ENCODE measurements around the gene UBE4B. TPM values are rescaled to one million over a fixed set of nuclear protein-coding genes. Genes with fewer than 3 reads are reported as not detected.

UBE4B gene
- total RNA-seq, 1 donor, result 73.1 TPM

DNA sequence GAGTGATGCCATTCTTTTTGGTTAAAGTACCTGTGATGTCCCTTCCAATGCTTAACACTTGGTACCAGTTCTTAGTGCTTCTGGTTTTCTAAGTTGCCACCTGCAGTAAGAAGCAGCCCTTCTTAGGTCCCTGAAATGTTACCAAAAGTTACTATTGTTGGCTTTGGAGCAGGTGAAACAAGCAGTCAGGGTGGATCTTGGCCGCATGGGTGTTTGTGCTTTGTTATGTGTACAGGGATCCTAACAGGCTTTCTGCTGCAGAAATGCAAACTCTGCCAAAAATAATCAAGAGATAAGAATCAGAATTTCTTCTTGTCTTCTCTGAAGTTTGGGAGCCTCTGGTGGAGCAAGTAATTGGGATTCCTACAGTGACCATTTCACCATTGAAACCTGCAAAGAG is 84.4 kb downstream of the UBE4B start:
- Histone ChIP-seq H3K27me3 (ENCODE audit: insufficient read depth, low read length) (no peaks in the 10 kb centered on the region), H3K4me1 (ENCODE audit: insufficient read depth, low read length) (peaks cover under 1% of the 10 kb centered on the region), H3K4me3 (ENCODE audit: insufficient read depth, low read length) (no peak overlapping the region), H3K79me2 (ENCODE audit: insufficient read depth, low read length) (peaks cover 2% of the 10 kb centered on the region), H4K20me1 (ENCODE audit: insufficient read depth, low read length) (no peaks in the 10 kb centered on the region), H3K27ac (ENCODE audit: low read depth, low read length) (no peak overlapping the region), H2AFZ (ENCODE audit: low read length) (no peak overlapping the region), H3K9me3 (ENCODE audit: low read depth, low read length) (no peaks in the 10 kb centered on the region), H3K36me3 (ENCODE audit: insufficient read depth, low read length) (peaks cover 46% of the 10 kb centered on the region), H3K4me2 (ENCODE audit: insufficient read depth, low read length) (no peak overlapping the region)
- TF ChIP-seq, protein P1, sequence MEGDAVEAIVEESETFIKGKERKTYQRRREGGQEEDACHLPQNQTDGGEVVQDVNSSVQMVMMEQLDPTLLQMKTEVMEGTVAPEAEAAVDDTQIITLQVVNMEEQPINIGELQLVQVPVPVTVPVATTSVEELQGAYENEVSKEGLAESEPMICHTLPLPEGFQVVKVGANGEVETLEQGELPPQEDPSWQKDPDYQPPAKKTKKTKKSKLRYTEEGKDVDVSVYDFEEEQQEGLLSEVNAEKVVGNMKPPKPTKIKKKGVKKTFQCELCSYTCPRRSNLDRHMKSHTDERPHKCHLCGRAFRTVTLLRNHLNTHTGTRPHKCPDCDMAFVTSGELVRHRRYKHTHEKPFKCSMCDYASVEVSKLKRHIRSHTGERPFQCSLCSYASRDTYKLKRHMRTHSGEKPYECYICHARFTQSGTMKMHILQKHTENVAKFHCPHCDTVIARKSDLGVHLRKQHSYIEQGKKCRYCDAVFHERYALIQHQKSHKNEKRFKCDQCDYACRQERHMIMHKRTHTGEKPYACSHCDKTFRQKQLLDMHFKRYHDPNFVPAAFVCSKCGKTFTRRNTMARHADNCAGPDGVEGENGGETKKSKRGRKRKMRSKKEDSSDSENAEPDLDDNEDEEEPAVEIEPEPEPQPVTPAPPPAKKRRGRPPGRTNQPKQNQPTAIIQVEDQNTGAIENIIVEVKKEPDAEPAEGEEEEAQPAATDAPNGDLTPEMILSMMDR (IDR thresholded peaks at IDR 0.05; ENCODE audit: extremely low read depth, low read depth, low read length), result no peak
- no peak for DNase-seq (ENCODE audit: insufficient read length, low spot score, missing footprints)

DNA sequence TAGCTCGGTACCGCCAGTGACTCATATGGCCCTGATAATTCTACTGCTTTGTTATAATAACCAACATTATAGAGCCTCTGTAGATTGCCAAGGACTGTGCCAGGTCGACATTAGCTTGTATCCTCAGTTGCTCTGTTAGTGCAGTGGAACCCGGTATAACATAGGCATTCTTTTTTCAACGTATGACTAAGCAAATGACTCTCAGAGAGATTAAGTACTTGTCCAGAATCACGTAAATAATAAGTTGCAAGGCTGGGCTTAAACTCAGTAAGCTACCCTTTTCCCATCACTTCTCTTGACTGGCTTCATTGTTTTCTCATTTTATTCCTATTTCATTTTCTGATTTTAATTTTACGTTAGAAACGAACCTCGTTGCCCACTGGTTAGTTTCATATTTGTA is 85.1 kb downstream of the UBE4B start:
- no peak overlapping the region for H3K4me2 ChIP-seq (ENCODE audit: insufficient read depth, low read length)
- H3K79me2 ChIP-seq (ENCODE audit: insufficient read depth, low read length), result peaks cover 2% of the 10 kb centered on the region
- no peak overlapping the region for H3K4me3 ChIP-seq (ENCODE audit: insufficient read depth, low read length)
- no peaks in the 10 kb centered on the region for H4K20me1 ChIP-seq (ENCODE audit: insufficient read depth, low read length)
- H3K36me3 ChIP-seq (ENCODE audit: insufficient read depth, low read length), result peaks cover 48% of the 10 kb centered on the region
- H3K9me3 ChIP-seq (ENCODE audit: low read depth, low read length), result no peaks in the 10 kb centered on the region
- TF ChIP-seq, protein P1 (IDR thresholded peaks at IDR 0.05; ENCODE audit: extremely low read depth, low read depth, low read length), result no peak
- no peak overlapping the region for H3K27ac ChIP-seq (ENCODE audit: low read depth, low read length)
- DNase-seq (ENCODE audit: insufficient read length, low spot score, missing footprints), result peak; percentile 4
- H3K27me3 ChIP-seq (ENCODE audit: insufficient read depth, low read length), result no peaks in the 10 kb centered on the region
- peaks cover 7% of the 10 kb centered on the region for H3K4me1 ChIP-seq (ENCODE audit: insufficient read depth, low read length)
- H2AFZ ChIP-seq (ENCODE audit: low read length), result no peak overlapping the region

DNA sequence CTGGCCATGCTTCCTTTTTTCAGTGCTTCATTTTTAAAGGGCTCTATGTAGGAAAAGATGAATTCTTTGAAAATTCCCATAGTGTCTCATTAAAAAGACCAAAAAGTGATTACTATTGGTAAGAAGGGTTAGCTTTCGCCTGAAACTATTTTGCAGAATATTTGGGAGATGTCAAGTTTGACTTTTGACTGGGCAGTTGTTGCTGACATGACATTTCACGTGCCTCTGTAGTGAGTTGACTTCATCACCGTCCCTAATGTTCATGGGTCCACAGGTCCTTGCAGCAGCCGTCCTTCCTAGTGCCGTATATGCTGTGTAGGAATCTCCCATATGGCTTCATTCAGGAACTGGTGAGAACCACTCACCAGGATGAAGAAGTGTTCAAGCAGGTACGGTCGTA is 88.9 kb downstream of the UBE4B start:
- Histone ChIP-seq H3K9me3 (ENCODE audit: low read depth, low read length) (no peaks in the 10 kb centered on the region), H3K79me2 (ENCODE audit: insufficient read depth, low read length) (no peaks in the 10 kb centered on the region), H3K36me3 (ENCODE audit: insufficient read depth, low read length) (peaks cover 37% of the 10 kb centered on the region), H3K4me2 (ENCODE audit: insufficient read depth, low read length) (no peak overlapping the region), H2AFZ (ENCODE audit: low read length) (no peak overlapping the region), H3K27ac (ENCODE audit: low read depth, low read length) (no peak overlapping the region), H4K20me1 (ENCODE audit: insufficient read depth, low read length) (no peaks in the 10 kb centered on the region), H3K4me3 (ENCODE audit: insufficient read depth, low read length) (no peak overlapping the region), H3K4me1 (ENCODE audit: insufficient read depth, low read length) (peaks cover 10% of the 10 kb centered on the region), H3K27me3 (ENCODE audit: insufficient read depth, low read length) (no peaks in the 10 kb centered on the region)
- TF ChIP-seq, protein P1 (IDR thresholded peaks at IDR 0.05; ENCODE audit: extremely low read depth, low read depth, low read length), result no peak
- no peak for DNase-seq (ENCODE audit: insufficient read length, low spot score, missing footprints)

DNA sequence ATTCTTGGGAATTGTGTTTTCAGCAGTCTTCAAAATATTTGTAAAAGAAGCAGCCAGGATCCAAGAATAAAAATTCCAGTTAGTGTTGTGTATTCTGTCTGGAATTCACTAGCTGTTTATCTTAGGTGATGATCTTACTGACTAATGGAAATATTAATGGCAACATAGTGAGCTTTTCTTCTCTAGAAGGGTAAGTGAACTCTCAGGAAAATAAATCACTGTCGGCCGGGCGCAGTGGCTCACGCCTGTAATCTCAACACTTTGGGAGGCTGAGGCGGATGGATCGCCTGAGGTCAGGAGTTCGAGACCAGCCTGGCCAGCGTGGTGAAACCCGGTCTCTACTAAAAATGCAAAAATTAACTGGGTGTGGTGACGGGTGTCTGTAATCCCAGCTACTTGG is 90.2 kb downstream of the UBE4B start:
- TF ChIP-seq, protein P1 (IDR thresholded peaks at IDR 0.05; ENCODE audit: extremely low read depth, low read depth, low read length), result no peak
- peak; percentile 94 for DNase-seq (ENCODE audit: insufficient read length, low spot score, missing footprints)
- H4K20me1 ChIP-seq (ENCODE audit: insufficient read depth, low read length), result no peaks in the 10 kb centered on the region
- H3K9me3 ChIP-seq (ENCODE audit: low read depth, low read length), result no peaks in the 10 kb centered on the region
- peaks cover 27% of the 10 kb centered on the region for H3K36me3 ChIP-seq (ENCODE audit: insufficient read depth, low read length)
- H3K4me1 ChIP-seq (ENCODE audit: insufficient read depth, low read length), result peaks cover 10% of the 10 kb centered on the region
- H3K4me2 ChIP-seq (ENCODE audit: insufficient read depth, low read length), result no peak overlapping the region
- no peaks in the 10 kb centered on the region for H3K27me3 ChIP-seq (ENCODE audit: insufficient read depth, low read length)
- no peak overlapping the region for H3K4me3 ChIP-seq (ENCODE audit: insufficient read depth, low read length)
- no peaks in the 10 kb centered on the region for H3K79me2 ChIP-seq (ENCODE audit: insufficient read depth, low read length)
- no peak overlapping the region for H2AFZ ChIP-seq (ENCODE audit: low read length)
- H3K27ac ChIP-seq (ENCODE audit: low read depth, low read length), result peak overlapping the region; percentile 76

Measured in osteoblast (primary cell).